Urinary bladder (tissue), 4 donors: Measurements from ENCODE around the gene FBRSL1. TPM values are rescaled to one million over a fixed set of nuclear protein-coding genes. Genes with fewer than 3 reads are reported as not detected.

Experiments used
- DNase-seq: peaks from one replicate; pipeline ENCODE4 v3.0.0-alpha.2; 2015; ENCODE audit errors: extremely low spot score
- H3K27ac ChIP-seq: one replicate; pipeline ENCODE4 v1.5.1; 2013; ENCODE audit warnings: low read depth, mild to moderate bottlenecking, moderate library complexity
- H3K36me3 ChIP-seq: one replicate; pipeline ENCODE4 v1.6.1; 2013; ENCODE audit warnings: mild to moderate bottlenecking, moderate library complexity; ENCODE audit not compliant: insufficient read depth
- H3K4me1 ChIP-seq: one replicate; pipeline ENCODE4 v1.6.1; 2013; ENCODE audit warnings: mild to moderate bottlenecking, moderate library complexity; ENCODE audit not compliant: insufficient read depth
- H3K4me3 ChIP-seq: one replicate; pipeline ENCODE4 v1.5.1; 2013; ENCODE audit warnings: low read depth, low read length
- WGBS: extraction: QIAGEN DNeasy Blood & Tissue Kit; methylation state at CpG from one replicate; pipeline ENCODE4 v1.1.7; 2013; 5-methylcytosine and 5-hydroxymethylcytosine counted together
- polyA plus RNA-seq: library from polyadenylated mRNA; stranded (reverse); fragments of 200-250 nt; gene quantifications from one replicate; pipeline ENCODE4 v1.2.3, GENCODE V29; 2013
- total RNA-seq: library from RNA; depleted of rRNA; stranded (reverse); fragments of >200 nt; gene quantifications from one replicate; pipeline ENCODE4 v1.2.3, GENCODE V29; 2014
- donor health status: healthy with polysubstance abuse.
- donor health status: healthy.

Gene FBRSL1
- total and polyA plus RNA-seq, 2 donors = 4.0 to 46.1 TPM

DNA sequence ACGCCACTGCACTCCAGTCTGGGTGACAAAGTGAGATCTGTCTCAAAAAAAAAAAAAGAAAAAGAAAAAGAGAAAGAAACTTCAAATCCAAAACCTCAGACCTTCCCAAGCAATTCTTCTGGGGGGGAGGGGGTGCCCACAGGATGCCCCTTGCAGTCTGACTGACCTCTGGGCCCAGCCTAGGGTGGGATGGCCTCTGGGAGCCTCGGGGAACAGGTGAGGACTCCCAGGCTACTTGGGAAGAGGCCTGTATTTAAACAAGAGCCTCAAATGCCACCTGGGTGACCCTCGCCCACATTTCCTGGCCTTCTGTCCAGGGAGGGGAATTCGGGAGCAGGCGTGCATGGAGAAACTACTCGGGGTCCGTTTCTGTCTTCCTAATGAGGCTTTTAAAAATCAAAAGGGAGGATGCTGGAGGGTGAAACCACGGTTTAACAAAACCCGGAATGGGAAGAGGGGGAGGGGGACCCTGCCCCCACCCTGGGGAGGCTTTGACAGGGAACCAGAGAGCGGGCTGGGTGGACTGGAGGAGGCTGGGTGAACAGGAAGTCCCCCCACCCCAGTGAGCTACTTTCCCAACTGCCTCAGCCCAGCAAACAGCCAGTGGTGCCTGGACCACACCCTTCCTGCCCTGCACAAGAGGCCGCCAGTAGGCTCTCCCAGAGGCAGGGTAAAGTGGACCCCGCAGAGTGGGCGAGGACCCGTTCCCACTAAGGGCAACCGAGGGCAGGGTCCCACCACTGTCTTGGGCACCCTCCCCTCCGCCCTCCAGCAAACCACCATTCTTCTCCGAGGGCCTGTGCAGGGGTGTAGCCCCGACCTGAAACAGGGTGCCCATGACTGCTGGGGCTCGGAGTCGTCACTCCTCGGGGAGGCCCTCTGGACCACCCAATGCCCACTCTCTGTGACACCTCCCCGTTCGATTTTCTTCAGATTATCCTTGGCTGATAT is 1.5 kb upstream of the FBRSL1 start:
- Histone ChIP-seq H3K4me3 (peak overlapping the region; percentile 88), H3K27ac (no peak overlapping the region), H3K4me1 (peaks cover 1% of the 10 kb centered on the region), H3K36me3 (no peaks in the 10 kb centered on the region)
- WGBS = 47% methylated on average over 23 of the region's 23 CpGs
- no peak for DNase-seq

GRCh38 chr12:132489078-132489601 is 811 bp upstream of the FBRSL1 start:
- no peak for DNase-seq
- Histone ChIP-seq H3K4me1 (peaks cover 3% of the 10 kb centered on the region), H3K4me3 (peak overlapping the region; percentile 88), H3K27ac (peak overlapping the region; percentile 72), H3K36me3 (no peaks in the 10 kb centered on the region)
- 4% methylated on average over 46 of the region's 46 CpGs for WGBS

DNA sequence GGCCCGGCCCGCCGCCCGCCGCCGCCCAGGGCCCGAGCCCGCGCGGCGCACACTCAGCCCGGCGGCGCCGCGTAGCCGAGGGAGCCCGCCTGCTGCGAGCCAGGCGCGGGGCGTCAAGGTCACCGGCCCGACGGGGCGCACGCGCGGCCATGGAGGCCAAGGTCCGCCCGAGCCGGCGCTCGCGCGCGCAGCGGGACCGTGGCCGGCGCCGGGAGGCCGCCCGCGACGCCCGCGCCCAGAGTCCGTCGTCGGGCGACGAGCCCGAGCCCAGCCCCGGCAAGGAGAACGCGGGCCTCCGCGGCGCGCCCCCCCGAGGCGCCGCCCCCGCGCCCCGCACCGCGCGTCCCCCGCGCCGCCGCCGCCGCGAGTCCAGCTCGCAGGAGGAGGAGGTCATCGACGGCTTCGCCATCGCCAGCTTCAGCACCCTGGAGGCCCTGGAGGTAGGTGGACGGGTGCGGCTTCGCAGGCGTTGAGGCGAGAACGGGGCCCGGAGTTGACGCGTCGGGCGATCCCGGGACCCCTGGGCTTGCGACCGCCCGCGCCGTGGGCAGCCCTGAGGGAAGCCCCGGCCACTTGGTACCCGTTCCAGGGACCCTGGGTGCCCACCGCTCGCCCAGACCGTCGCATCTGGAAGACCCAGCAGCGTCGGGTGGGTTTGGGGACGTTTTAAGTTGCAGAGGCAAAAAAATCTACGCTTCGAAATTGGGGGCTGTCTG is 629 bp downstream of the FBRSL1 start:
- DNase-seq = no peak
- WGBS = under 1% methylated on average over 110 of the region's 110 CpGs
- Histone ChIP-seq H3K4me1 (peaks cover 4% of the 10 kb centered on the region), H3K27ac (peak overlapping the region; percentile 3), H3K4me3 (peak overlapping the region; percentile 88), H3K36me3 (no peaks in the 10 kb centered on the region)

GRCh38 chr12:132491138-132491663 is 1.2 kb downstream of the FBRSL1 start:
- no peak for DNase-seq
- peaks cover 5% of the 10 kb centered on the region for H3K4me1 ChIP-seq
- WGBS = 24% methylated on average over 14 of the region's 14 CpGs
- H3K27ac ChIP-seq = peak overlapping the region; percentile 3
- peak overlapping the region; percentile 88 for H3K4me3 ChIP-seq
- no peaks in the 10 kb centered on the region for H3K36me3 ChIP-seq

DNA sequence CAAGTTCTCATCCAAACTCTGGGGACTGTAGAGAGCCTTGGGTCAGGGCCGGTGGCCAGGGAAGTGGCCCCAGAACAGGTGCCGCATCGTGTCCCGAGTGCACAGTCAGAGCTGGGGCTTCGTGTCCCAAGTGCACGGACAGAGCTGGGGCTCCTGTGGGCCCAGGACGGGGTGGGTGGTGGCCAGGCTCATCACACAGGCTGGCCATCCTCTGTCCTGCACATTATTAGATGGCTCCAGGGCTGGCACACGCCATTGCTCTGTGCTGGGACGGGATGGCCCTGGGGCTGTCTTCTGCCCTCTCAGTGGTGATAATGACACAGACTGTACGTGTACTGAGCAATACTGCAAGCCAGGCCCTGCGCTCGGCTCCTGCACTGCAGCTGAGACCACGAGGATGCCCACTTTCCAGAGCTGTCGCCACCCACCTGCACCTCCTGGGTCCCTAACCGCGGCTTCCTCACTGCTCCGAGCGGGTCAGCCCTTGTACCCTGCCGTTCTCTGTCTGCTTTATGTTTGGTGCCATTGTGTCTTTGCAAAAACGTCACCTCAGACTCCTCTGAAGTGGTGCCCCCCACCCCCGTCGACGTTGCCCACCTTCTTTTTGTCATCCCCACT is 1.9 kb downstream of the FBRSL1 start:
- Histone ChIP-seq H3K4me3 (peak overlapping the region; percentile 88), H3K36me3 (no peaks in the 10 kb centered on the region), H3K27ac (no peak overlapping the region), H3K4me1 (peaks cover 5% of the 10 kb centered on the region)
- no peak for DNase-seq
- 72% methylated on average over 23 of the region's 23 CpGs for WGBS

DNA sequence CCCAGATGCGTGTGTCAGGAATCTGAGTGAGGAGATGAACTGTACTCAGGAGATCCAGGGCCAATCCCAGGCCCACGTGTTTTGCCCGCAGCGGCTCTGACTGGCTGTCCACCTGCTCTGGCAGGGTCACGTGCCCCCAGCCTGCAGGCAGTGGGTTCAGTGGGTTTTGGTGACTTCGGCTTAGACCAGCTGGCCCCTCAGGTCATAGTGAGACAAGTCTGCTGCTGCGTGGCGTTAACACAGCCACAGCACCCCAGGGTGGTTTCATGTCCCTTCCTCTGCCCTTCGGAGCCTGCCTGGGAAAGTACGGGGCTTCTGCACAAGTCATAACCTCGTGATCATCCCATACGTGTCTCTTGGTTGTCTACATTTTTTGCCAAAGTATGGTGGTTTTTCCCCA is 2.6 kb downstream of the FBRSL1 start:
- no peak overlapping the region for H3K4me3 ChIP-seq
- DNase-seq = no peak
- peaks cover 5% of the 10 kb centered on the region for H3K4me1 ChIP-seq
- 83% methylated on average over 12 of the region's 12 CpGs for WGBS
- no peaks in the 10 kb centered on the region for H3K36me3 ChIP-seq
- H3K27ac ChIP-seq = no peak overlapping the region

DNA sequence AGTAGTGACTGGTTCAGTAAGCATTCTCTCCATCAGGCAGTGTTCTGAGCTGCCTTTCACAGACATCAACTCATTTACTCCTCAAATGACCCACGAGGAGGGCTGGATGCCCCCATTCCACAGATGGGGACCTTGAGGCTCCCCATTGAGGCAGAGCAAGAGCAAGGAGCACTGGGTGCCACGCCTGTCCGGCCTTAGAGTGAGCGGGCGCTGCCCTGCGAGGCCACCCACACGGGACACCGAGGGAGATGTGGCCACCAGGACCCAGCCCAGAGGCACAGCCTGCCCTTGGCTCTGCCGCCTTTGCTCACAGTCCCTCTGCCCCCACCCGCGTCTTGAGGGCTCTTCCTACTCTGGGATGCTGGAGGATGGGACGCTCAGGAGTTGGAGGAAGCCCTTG is 3.0 kb downstream of the FBRSL1 start:
- Histone ChIP-seq H3K4me3 (no peak overlapping the region), H3K27ac (no peak overlapping the region), H3K4me1 (peaks cover 5% of the 10 kb centered on the region), H3K36me3 (no peaks in the 10 kb centered on the region)
- WGBS = 83% methylated on average over 12 of the region's 12 CpGs
- no peak for DNase-seq

- H3K4me3 ChIP-seq = no peak overlapping the region
- WGBS = 76% methylated on average over 18 of the region's 18 CpGs
Observed at GRCh38 chr12:132493482-132494178, 3.7 kb downstream of the FBRSL1 start.

GRCh38 chr12:132494294-132495164 is 4.6 kb downstream of the FBRSL1 start:
- WGBS = 77% methylated on average over 25 of the region's 25 CpGs
- no peak overlapping the region for H3K27ac ChIP-seq
- no peak for DNase-seq
- H3K36me3 ChIP-seq = no peaks in the 10 kb centered on the region
- H3K4me1 ChIP-seq = peaks cover 5% of the 10 kb centered on the region
- H3K4me3 ChIP-seq = no peak overlapping the region

More at GRCh38 chr12:132493482-132494178, 3.7 kb downstream of the FBRSL1 start:
- Histone ChIP-seq H3K27ac (no peak overlapping the region), H3K4me1 (peaks cover 5% of the 10 kb centered on the region), H3K36me3 (no peaks in the 10 kb centered on the region)
- DNase-seq = no peak

DNA sequence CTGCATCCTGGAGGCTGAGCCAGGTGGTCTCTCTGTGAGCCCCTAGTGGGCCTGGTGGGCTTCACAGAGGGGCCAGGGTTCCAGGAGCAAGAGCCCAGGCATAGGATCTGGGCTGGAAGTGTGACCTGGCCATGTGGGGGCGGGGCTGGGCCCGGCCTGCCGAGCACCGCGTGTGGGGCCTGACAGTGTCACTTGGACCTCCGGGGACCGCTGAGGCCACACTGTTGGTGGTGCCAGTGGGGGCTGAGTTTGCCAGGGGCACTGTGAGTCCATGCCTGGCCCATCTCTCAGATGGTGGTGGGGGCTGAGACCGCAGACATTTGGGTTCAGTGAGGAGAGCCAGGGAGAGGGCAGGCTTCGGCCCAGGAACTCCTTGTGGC is 5.2 kb downstream of the FBRSL1 start:
- Histone ChIP-seq H3K4me3 (no peak overlapping the region), H3K4me1 (peaks cover 5% of the 10 kb centered on the region), H3K36me3 (no peaks in the 10 kb centered on the region), H3K27ac (no peak overlapping the region)
- WGBS = 66% methylated on average over 9 of the region's 9 CpGs
- no peak for DNase-seq

- H3K4me3 ChIP-seq = no peak overlapping the region
Observed at GRCh38 chr12:132495629-132496357, 5.8 kb downstream of the FBRSL1 start.

GRCh38 chr12:132496358-132496669 is 6.4 kb downstream of the FBRSL1 start:
- WGBS = 79% methylated on average over 10 of the region's 10 CpGs
- Histone ChIP-seq H3K27ac (no peak overlapping the region), H3K4me3 (no peak overlapping the region), H3K36me3 (no peaks in the 10 kb centered on the region), H3K4me1 (peaks cover 5% of the 10 kb centered on the region)
- no peak for DNase-seq

More at GRCh38 chr12:132495629-132496357, 5.8 kb downstream of the FBRSL1 start:
- Histone ChIP-seq H3K4me1 (peaks cover 5% of the 10 kb centered on the region), H3K36me3 (no peaks in the 10 kb centered on the region), H3K27ac (no peak overlapping the region)
- WGBS = 73% methylated on average over 31 of the region's 31 CpGs
- DNase-seq = no peak
